ENCODE measurements around the gene DQX1. TPM values are rescaled to one million over a fixed set of nuclear protein-coding genes. Genes with fewer than 3 reads are reported as not detected.
A peak's percentile ranks its signal among the peaks of the same experiment; 100 is the strongest.

The DQX1 gene
- total RNA-seq, 1 experiment from 2014 or later, result 0.81 TPM

DNA sequence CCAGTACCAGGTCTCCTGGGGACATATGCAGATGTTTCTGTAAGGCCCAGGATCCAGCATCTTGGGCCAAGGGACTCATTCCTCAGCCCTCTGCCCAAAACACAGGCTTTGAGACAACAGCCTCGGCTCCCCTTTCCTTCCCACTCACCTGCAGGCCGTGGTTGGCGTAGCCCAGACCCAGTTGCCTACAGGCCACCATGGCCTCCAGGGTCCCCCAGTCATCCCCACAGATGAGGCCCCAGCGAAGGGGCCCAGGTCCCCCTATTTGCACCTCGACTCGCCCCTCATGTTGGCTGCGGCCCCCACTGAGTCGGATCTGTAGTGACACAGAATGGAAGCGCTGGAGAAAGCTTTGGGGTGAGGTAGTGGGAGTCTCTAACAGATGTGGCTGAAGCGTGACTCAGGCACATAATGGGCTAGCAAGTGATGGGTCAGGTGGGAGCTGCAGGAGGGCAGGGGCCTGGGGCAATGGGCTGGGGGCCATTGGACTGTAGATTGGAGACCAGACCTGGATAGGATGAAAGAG lies 9.5 kb upstream of the DQX1 start:
- in situ Hi-C loops (cut with HindIII; ENCODE audit: low sequenced_read_pairs), result no loop called here
- no peak for DNase-seq (ENCODE audit: low spot score)

DNA sequence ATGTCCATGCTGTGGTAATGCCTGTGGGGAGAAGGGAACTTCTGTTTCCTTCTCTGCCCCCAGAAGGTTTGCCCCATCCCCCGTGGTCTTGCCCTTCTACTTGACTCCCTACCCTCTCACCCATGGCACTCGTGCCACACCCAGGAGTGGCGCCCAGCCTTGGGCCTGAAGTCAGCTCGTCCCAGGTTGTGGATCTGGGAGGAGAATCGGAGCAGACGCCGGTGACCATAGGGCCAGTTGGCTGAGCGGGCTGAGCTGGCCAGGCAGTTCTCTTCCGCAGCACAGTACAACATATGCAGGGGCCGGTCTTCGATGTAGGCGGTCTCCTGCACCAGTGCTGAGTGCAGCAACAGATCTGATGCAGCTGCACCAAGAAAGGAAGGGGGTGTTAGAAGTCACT lies 8.4 kb upstream of the DQX1 start:
- DNase-seq (ENCODE audit: low spot score), result no peak
- in situ Hi-C loops (cut with HindIII; ENCODE audit: low sequenced_read_pairs), result no loop called here

DNA sequence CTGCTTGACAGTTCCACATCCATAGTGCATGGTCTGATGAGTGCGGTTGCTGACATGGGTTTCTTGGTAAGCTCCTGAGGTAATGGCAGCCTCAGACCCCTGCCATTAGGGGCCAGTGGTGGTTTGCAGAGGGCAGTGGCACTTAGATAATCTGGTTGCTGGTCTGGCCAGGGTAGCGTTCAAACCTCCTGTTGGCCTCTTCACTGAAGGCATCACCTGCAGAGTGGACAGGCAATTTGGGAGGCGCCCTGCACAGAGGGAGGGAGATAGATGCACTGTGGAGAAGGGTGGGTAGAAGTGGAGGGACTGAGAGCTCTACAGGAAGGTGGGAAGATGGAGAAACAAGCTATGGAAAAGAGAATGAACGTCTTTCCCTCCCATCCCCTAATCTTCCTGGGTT lies 7.4 kb upstream of the DQX1 start:
- in situ Hi-C loops (cut with HindIII; ENCODE audit: low sequenced_read_pairs), result no loop called here
- DNase-seq (ENCODE audit: low spot score), result no peak

DNA sequence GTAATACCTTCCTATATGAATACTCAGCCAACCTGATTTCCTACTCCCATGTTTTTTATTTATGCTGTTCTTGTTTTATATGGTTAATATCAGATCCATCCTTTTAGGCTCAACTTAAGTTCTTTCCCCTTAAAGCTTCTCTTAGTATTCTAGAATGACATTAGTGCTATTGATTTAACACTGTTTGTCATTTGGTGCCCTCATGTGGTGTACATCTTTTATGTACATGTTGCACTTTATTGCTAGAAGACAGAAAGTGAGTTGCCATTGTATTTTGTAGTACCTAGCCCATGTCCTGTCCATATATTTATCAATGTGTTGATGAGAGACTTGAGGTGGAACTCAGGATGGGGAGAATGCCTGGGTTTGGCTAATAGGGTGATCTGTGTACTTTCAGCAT lies 6.2 kb upstream of the DQX1 start:
- in situ Hi-C loops (cut with HindIII; ENCODE audit: low sequenced_read_pairs), result no loop called here
- peak; percentile 38 for DNase-seq (ENCODE audit: low spot score)

DNA sequence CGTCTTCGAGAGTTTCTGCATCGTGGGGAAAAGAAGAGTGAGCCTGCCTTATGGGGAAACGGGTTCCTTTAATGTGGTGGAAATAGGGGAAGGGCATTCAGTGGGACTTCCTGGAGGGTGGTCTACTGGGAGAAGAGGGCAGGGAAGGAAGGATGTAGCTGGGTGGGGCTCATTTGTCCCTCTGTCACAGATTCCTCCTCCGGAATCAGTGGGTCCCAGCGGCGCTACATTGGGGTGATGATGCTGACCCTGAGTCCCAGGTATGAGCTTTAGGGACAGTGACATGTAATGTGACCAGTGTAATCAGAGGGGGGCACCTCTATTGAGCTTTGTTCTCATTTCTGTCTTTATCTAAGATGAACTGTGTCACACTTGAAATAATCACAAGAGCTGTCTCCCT lies 5.6 kb upstream of the DQX1 start:
- DNase-seq (ENCODE audit: low spot score), result no peak
- in situ Hi-C loops (cut with HindIII; ENCODE audit: low sequenced_read_pairs), result no loop called here

DNA sequence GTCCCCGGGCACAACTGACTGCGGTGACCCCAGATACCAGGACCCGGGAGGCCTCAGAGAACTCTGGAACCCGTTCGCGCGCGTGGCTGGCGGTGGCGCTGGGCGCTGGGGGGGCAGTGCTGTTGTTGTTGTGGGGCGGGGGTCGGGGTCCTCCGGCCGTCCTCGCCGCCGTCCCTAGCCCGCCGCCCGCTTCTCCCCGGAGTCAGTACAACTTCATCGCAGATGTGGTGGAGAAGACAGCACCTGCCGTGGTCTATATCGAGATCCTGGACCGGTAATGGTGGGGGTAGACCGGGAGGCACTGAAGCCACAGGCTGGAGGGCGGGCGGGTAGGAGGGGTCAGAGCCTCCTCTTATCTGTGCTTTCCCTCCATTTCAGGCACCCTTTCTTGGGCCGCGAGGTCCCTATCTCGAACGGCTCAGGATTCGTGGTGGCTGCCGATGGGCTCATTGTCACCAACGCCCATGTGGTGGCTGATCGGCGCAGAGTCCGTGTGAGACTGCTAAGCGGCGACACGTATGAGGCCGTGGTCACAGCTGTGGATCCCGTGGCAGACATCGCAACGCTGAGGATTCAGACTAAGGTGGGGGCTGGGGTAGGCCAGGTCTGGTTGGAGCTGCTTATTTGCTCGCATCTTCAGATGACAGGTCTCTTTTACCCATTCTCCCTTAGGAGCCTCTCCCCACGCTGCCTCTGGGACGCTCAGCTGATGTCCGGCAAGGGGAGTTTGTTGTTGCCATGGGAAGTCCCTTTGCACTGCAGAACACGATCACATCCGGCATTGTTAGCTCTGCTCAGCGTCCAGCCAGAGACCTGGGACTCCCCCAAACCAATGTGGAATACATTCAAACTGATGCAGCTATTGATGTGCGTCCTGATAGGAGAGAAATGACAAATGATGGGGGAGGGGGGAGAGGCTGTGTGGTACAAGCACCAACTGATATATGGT lies 4.5 kb upstream of the DQX1 start:
- in situ Hi-C loops (cut with HindIII; ENCODE audit: low sequenced_read_pairs), result no loop called here
- DNase-seq (ENCODE audit: low spot score), result peak; percentile 32

DNA sequence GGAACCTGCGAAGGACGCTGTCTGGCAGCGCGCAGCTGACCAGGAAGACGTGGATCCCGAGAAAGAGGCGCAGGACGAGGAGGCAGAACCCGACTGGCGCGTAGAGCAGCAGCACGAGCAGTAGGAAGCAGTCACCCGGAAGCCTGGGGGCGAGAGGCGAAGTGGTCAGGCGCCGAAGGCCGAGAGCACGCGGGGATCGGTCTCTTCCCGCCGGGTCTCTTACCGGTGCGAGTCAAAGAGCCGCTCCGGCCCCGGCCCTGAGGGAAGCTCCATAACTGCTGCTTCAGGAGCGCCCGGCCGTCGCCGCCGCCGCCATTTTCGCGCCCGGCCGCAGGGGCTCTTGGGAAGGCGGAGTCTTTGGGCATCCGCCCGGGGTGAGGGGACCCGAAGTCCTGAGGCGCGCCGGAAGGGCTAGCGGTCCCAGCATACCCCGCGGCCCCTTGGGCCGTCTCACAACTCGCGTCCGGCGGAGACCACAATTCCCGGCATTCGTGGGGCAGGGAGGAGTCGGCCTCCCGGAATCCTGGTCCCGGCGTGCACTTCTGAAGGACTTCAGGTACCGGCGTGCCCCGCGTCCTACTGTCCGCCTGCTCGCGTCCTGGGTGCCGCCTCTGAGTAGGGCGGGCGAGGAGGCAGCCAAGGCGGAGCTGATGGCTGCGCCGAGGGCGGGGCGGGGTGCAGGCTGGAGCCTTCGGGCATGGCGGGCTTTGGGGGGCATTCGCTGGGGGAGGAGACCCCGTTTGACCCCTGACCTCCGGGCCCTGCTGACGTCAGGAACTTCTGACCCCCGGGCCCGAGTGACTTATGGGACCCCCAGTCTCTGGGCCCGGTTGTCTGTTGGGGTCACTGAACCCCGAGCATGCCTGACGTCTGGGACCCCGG lies 3.6 kb upstream of the DQX1 start, which contains the start of the genes AUP1 and HTRA2:
AUP1 (minus strand) TSS at position 350 of the 882 bp plus-strand sequence; CDS start at position 273, 77 bp downstream.
HTRA2 (plus strand) TSS at position 577 of the 882 bp plus-strand sequence; CDS start at position 651, 74 bp downstream.
- DNase-seq (ENCODE audit: low spot score), result peak; percentile 99
- in situ Hi-C loops (cut with HindIII; ENCODE audit: low sequenced_read_pairs), result no loop called here

DNA sequence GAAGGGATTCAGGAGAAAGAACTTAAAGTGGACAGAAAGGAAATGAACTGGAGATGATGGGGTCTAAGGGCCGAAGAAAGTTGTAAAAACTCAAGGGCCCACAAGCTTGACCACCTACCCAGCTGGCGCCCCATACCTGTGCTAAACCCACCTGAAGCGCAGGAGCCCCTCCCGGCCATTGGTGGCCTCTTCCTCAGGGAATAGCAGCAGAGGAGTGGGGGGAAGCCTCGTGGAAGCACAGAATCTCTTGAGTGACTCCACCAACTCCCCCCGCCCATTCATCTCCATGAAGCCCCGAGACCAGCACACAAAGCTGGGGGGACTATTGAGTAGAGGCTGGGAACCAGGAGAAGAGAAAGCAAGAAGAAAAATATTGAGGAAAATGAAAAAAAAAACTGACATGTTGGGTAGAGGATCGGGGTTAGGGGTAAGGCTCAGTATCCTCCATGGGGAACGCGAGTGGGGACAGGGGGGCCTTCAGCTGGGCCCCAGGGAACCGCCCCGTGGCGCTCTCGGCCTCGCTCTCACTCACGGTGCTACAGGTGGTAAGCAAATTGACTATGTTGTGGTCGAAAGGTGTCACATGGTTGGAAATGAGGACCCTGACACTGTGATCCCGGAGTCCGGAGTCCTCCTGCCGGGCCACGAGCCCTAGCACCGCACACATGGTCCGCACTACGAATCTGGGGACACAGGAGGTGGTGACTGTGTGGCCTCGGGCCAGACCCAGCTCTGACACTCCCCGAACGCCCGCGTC lies 2.7 kb upstream of the DQX1 start:
- in situ Hi-C loops (cut with HindIII; ENCODE audit: low sequenced_read_pairs), result no loop called here
- DNase-seq (ENCODE audit: low spot score), result no peak

DNA sequence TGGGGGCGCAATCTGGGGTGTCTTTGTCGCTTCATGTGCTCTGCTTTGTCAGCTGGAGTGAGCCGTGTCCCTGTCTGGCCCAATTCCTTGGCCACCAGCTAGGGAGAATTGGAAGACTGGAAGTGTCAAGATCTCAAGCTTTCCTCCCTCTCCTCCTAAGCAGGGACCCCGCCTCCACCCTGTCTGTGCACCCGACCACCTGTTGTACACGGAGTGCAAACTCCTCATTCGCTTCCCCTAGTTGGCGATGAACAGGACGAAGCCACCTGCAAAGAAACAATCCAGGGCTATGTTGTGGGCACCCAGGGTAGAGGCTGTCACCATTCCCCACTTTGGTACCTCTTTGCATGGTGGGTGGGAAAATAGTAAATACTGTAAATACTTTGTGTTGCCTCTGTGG lies 1.7 kb upstream of the DQX1 start:
- in situ Hi-C loops (cut with HindIII; ENCODE audit: low sequenced_read_pairs), result no loop called here
- no peak for DNase-seq (ENCODE audit: low spot score)

DNA sequence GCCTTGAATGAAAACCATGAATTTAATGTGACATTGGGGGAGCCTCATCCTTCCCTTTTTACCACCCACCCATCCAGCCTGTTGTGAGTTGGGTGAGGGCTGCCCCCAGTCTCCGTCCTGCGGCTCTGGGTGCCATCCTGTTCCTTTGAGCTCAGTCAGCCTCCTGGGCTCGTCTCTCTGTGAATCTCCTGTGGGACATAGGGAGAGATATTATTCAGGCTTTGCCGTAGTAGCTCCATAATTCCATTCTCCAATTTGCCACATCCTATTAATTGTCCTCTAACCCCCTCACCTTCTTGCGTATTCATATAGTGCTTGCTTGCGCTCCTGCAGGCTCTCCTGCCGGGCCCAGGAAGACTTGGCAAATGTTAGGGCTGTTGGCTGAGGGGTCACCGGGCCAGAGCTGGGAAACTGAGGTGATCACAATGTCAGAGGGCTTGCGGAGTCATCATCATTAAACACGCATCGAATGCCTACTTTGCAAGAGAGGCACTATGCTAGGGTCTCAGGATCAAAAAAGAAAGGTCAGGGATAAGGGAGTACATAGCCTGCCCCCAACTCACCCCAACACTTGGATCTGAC lies 709 bp upstream of the DQX1 start:
- in situ Hi-C loops (cut with HindIII; ENCODE audit: low sequenced_read_pairs), result no loop called here
- no peak for DNase-seq (ENCODE audit: low spot score)

DNA sequence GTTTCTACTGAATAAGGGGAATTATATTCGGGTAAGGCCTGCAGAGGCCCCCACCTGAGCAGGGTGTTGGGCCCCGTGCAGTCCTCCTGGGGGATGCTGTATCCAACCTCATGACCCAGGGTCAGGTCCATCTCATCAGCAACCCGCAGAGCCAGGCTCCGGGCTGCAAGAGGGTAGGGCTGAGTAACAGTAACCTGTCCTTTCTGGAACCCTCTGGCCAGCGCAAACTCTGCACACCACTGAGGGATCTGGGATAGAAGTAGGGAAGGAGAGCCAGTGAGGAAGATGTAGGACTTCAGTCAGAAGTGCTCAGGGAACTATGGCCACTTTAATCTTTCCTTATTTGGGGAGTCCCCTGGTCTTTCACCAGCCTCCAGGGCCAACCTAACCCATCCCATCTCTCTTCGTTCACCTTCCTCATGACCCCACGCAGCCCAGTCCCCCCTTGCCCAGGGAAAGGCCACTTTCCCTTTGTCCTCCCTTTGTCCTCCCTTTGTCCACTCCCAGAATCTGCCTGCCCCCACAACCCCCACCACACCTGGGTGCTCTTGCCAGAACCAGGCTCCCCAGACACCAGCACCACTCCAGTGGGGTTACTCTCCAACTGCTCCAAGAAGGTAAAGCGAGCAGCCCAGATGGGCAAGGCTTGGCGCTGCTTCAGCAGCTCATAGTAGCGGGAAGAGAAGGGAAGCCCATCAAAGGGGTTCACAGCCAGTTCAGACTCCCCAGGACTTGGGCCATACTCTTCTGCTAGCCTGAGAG lies 895 bp downstream of the DQX1 start:
- DNase-seq (ENCODE audit: low spot score), result no peak
- in situ Hi-C loops (cut with HindIII; ENCODE audit: low sequenced_read_pairs), result no loop called here

DNA sequence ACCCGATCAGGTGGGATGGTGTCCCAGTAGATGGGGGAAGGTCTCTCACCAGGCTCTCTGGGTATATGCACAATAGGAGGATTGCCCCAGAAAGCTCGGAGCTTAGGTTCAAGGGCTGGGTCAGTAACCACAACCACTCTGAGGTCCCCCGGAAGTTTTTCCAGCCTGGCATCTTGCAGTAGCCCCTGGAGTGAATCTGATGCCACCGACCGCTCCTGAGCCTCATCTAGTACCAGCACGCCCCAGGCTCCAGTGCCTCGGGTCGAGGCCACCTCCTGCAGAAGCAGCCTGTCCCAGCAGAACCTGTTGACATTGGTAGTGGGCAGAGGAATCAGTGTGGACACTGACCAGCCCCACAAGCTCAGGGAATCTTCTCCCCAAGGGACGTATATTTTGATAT lies 2.0 kb downstream of the DQX1 start:
- DNase-seq (ENCODE audit: low spot score), result no peak

DNA sequence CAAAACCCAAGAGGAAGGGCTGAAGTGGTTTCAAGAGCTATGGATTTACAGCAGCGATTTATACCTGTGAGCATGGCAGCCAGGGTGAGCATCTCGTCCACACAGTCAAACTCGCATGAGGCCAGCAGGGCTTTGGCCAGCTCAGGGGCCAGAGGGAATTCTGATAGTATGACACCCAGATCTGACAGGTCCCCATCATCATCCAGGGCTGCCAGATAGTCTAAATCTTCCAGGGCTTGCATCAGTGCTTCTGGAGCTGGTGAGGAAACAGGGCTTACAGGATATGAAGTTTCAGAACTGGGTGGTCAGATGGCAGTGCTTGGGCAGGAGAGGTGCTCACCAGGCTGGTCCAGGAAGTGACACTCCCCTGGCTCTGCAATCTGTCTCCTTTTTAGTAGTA lies 3.5 kb downstream of the DQX1 start:
- in situ Hi-C loops (cut with HindIII; ENCODE audit: low sequenced_read_pairs), result no loop called here
- no peak for DNase-seq (ENCODE audit: low spot score)

More for the DNA sequence above, 2.0 kb downstream of the DQX1 start:
- in situ Hi-C loops (cut with HindIII; ENCODE audit: low sequenced_read_pairs), result no loop called here

DNA sequence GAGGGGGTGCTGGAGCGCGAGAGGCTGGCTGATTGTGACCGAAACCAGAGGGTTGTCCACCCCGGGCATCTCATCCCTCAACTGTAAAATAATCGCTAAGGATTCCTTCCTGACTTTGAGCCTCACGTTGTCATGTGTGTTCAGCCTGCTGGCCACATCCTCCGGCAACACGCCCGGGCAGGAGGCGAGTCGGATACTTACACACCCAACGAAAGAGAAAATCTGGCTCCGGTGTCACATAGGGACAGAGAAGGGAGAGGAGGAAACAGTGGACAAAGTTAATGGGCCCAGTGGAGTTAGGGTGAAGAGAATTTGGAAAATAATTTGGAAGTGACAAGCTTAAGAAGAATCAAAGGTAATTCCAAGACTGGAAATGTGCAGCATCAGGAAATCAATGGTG lies 9.4 kb downstream of the DQX1 start:
- in situ Hi-C loops (cut with HindIII; ENCODE audit: low sequenced_read_pairs), result no loop called here
- no peak for DNase-seq (ENCODE audit: low spot score)

DNA sequence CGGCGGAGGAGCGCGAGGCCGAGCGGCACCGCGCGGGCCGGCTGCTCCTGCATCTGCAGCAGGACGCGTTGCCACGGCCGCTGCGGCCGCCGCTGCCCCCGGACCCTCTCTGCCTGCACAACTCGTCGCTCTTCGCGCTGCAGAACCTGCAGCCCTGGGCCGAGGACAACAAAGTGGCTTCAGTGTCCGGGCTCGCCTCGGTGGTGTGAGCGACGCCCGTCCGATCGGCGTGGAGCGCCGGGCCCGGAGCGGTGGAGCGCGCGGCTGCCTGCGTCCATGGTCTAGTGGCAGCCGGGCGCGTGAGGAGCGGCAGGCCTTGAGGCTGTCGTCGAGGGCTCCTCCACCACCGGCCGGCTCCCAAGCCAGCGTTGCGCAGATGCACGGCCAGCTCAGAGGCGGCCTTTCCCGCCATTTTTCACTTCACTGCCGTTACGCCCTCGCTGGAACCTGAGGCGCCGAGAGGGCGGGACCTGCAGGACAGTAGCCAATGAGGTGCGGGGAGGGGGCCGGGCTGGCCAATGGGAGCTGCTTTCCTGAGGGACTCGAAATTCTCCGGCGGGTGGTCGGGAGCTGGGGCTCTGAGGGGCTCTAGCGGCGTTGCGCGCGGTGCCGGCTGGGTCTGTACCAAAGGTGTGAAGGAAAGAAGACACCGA lies 9.9 kb downstream of the DQX1 start:
- peak; percentile 50 for DNase-seq (ENCODE audit: low spot score)
- in situ Hi-C loops (cut with HindIII; ENCODE audit: low sequenced_read_pairs), result no loop called here

DNA sequence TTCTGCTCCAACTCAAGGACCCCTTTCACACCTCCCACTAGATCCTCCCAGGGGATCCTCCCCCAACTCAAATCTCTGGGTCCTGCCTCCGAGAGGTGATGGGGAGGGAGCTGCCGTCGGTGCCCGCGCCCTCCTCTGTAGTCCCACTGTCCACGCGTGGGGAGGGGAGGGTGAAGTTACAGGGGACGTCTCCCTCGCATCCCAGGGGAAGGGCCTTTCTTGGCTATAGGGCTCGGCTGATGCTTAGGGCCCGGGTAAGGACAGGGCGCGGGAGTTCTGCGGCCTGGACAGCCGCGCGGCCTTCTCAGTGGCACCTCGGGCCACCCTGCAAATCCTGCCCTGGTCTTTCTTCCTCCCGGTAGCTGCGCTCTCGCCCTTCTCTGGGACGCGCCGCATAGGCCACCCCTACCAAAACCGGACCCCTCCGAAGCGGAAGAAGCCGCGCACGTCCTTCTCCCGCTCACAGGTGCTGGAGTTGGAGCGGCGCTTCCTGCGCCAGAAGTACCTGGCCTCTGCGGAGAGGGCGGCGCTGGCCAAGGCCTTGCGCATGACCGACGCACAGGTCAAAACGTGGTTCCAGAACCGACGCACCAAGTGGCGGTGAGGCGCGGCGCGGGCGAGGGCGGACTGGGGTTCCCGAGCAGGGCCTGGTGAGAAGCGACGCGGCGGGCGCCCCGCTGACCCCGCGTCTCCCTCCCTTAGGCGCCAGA lies 10.6 kb downstream of the DQX1 start:
- DNase-seq (ENCODE audit: low spot score), result no peak
- in situ Hi-C loops (cut with HindIII; ENCODE audit: low sequenced_read_pairs), result no loop called here

Measured in G401 (cell line).